Measurements from ENCODE around the gene LAMTOR2.
A peak's percentile ranks its signal among the peaks of the same experiment; 100 is the strongest.
"Not testable (repeated sequence)": the region's sequence is repeated elsewhere in the genome, so short reads cannot be mapped to it uniquely, and the experiment has no call there.

Gene LAMTOR2

GRCh38 chr1:156054500-156055280 is at the start of gene LAMTOR2:
TSS of gene LAMTOR2 (plus strand) at chr1:156054782. CDS start at chr1:156054890, 108 bp downstream.
- DNase-seq = peak; percentile 91

- no peak for DNase-seq
These were observed 49.6 kb upstream of the LAMTOR2 start for GRCh38 chr1:156004843-156005584.

- DNase-seq = no peak
These were observed 47.8 kb upstream of the LAMTOR2 start for GRCh38 chr1:156006666-156007376.

GRCh38 chr1:156009404-156009803 is 45.2 kb upstream of the LAMTOR2 start:
- DNase-seq = no peak

- no peak for DNase-seq
These were observed 42.3 kb upstream of the LAMTOR2 start for GRCh38 chr1:156012051-156012817.

- no peak for DNase-seq
These were observed 39.8 kb upstream of the LAMTOR2 start for GRCh38 chr1:156014829-156015228.

GRCh38 chr1:156019946-156020292 is 34.7 kb upstream of the LAMTOR2 start:
- no peak for DNase-seq

- DNase-seq = peak; percentile 76
These were observed 34.1 kb upstream of the LAMTOR2 start, which contains the start of gene SSR2 for GRCh38 chr1:156020293-156021092. TSS of gene SSR2 (minus strand) at chr1:156020951. CDS start at chr1:156020167, 784 bp downstream.

GRCh38 chr1:156021093-156021428 is 33.5 kb upstream of the LAMTOR2 start:
- DNase-seq = no peak

- DNase-seq = no peak
These were observed 32.6 kb upstream of the LAMTOR2 start for GRCh38 chr1:156021954-156022353.

- DNase-seq = no peak
These were observed 29.8 kb upstream of the LAMTOR2 start for GRCh38 chr1:156024801-156025200.

GRCh38 chr1:156025876-156026275 is 28.7 kb upstream of the LAMTOR2 start:
- DNase-seq = no peak

- DNase-seq = no peak
These were observed 28.0 kb upstream of the LAMTOR2 start for GRCh38 chr1:156026588-156026987.

GRCh38 chr1:156033011-156033410 is 21.6 kb upstream of the LAMTOR2 start:
- no peak for DNase-seq

GRCh38 chr1:156034991-156035390 is 19.6 kb upstream of the LAMTOR2 start:
- DNase-seq = not testable (repeated sequence)

GRCh38 chr1:156042828-156043227 is 11.8 kb upstream of the LAMTOR2 start:
- DNase-seq = no peak

GRCh38 chr1:156045076-156045475 is 9.5 kb upstream of the LAMTOR2 start:
- no peak for DNase-seq

GRCh38 chr1:156048663-156049258 is 5.8 kb upstream of the LAMTOR2 start:
- DNase-seq = no peak

GRCh38 chr1:156050376-156050775 is 4.2 kb upstream of the LAMTOR2 start:
- DNase-seq = no peak

- no peak for DNase-seq
These were observed 3.4 kb upstream of the LAMTOR2 start for GRCh38 chr1:156051011-156051725.
